Smooth muscle cell (in vitro differentiated cells): ENCODE measurements around the gene FOXI1. TPM values are rescaled to one million over a fixed set of nuclear protein-coding genes. Genes with fewer than 3 reads are reported as not detected.

Source experiments
- DNase-seq: peaks from one replicate; lab custom pipeline; 2025; ENCODE audit not compliant: unreplicated experiment; lab: John Stamatoyannopoulos, UW
- H2AFZ ChIP-seq: fragments of 200-600 bp; sonication (generic); 2 replicates; pipeline ENCODE4 v1.6.0; 2016; ENCODE audit warnings: antibody characterized with exemption, low read depth, mild to moderate bottlenecking
- H3F3A ChIP-seq: fragments of 200-600 bp; sonication (generic); 2 replicates; pipeline ENCODE4 v1.6.0; 2017; ENCODE audit warnings: antibody characterized with exemption, low read depth
- H3K27ac ChIP-seq: fragments of 200-600 bp; sonication (generic); 2 replicates; pipeline ENCODE4 v1.5.1; 2016; ENCODE audit warnings: low read depth, mild to moderate bottlenecking
- H3K27me3 ChIP-seq: fragments of 200-600 bp; sonication (generic); 2 replicates; pipeline ENCODE4 v1.6.1; 2016; ENCODE audit warnings: low read depth, mild to moderate bottlenecking
- H3K36me3 ChIP-seq: fragments of 200-600 bp; sonication (generic); 2 replicates; pipeline ENCODE4 v1.5.1; 2016; ENCODE audit warnings: low read depth
- H3K4me1 ChIP-seq: fragments of 200-600 bp; sonication (generic); 2 replicates; pipeline ENCODE4 v1.5.1; 2016; ENCODE audit warnings: low read depth
- H3K4me2 ChIP-seq: fragments of 200-600 bp; sonication (generic); 2 replicates; pipeline ENCODE4 v1.6.0; 2016; ENCODE audit warnings: mild to moderate bottlenecking
- H3K4me3 ChIP-seq: fragments of 200-600 bp; sonication (generic); 2 replicates; pipeline ENCODE4 v1.5.1; 2016; ENCODE audit warnings: mild to moderate bottlenecking
- H3K79me2 ChIP-seq: fragments of 200-600 bp; sonication (generic); 2 replicates; pipeline ENCODE4 v1.6.0; 2016; ENCODE audit warnings: low read depth, mild to moderate bottlenecking
- H3K9ac ChIP-seq: fragments of 200-600 bp; sonication (generic); 2 replicates; pipeline ENCODE4 v1.6.0; 2016; ENCODE audit warnings: low read depth
- H3K9me3 ChIP-seq: fragments of 200-600 bp; sonication (generic); replicated peaks from 2 replicates; pipeline ENCODE4 v1.5.1; 2016; ENCODE audit warnings: low read depth
- H4K20me1 ChIP-seq: fragments of 200-600 bp; sonication (generic); 2 replicates; pipeline ENCODE4 v1.6.0; 2016; ENCODE audit warnings: low read depth
- CTCF ChIP-seq: fragments of 200-600 bp; sonication (generic); IDR thresholded peaks from 2 replicates; pipeline ENCODE4 v1.5.1; 2017; ENCODE audit warnings: borderline replicate concordance, mild to moderate bottlenecking, antibody characterized with exemption; ENCODE audit not compliant: insufficient read depth, poor library complexity, severe bottlenecking
- WGBS: methylation state at CpG from one replicate; pipeline ENCODE4 v1.1.7; 2016; ENCODE audit warnings: low lambda C conversion rate; 5-methylcytosine and 5-hydroxymethylcytosine counted together
- polyA plus RNA-seq: library from polyadenylated mRNA; unstranded; fragments of >200 nt; fragmentation: Nextera tagmentation; extraction: Ambion mirVana; gene quantifications from 2 replicates; pipeline ENCODE4 v1.2.1, GENCODE V29; 2016
- total RNA-seq: library from RNA; depleted of rRNA; stranded (reverse); fragments of >200 nt; gene quantifications from 2 replicates; pipeline ENCODE4 v1.2.3, GENCODE V29; 2014

FOXI1 gene
- total and polyA plus RNA-seq, 2 experiments from 2014 or later: not detected

- no peaks in the 10 kb centered on the region for H3F3A ChIP-seq
- H3K9ac ChIP-seq: no peak overlapping the region
- no peak overlapping the region for H2AFZ ChIP-seq
- 84% methylated on average over 7 of the region's 7 CpGs for WGBS
- no peak for TF ChIP-seq CTCF
- H3K27me3 ChIP-seq: peaks cover 11% of the 10 kb centered on the region
- H3K36me3 ChIP-seq: no peaks in the 10 kb centered on the region
- no peak for DNase-seq
- no peak overlapping the region for H3K4me3 ChIP-seq
- H4K20me1 ChIP-seq: no peaks in the 10 kb centered on the region
- H3K27ac ChIP-seq: no peak overlapping the region
- no peaks in the 10 kb centered on the region for H3K79me2 ChIP-seq
- no peaks in the 10 kb centered on the region for H3K9me3 ChIP-seq
- peaks cover 3% of the 10 kb centered on the region for H3K4me1 ChIP-seq
- H3K4me2 ChIP-seq: no peak overlapping the region
Measured at GRCh38 chr5:170109059-170110031, 3.6 kb downstream of the FOXI1 start.

GRCh38 chr5:170110403-170111087, 4.8 kb downstream of the FOXI1 start:
- TF ChIP-seq CTCF: no peak
- Histone ChIP-seq H3K4me2 (no peak overlapping the region), H3F3A (no peaks in the 10 kb centered on the region), H3K79me2 (no peaks in the 10 kb centered on the region), H3K27me3 (peaks cover 9% of the 10 kb centered on the region), H3K4me1 (peaks cover 3% of the 10 kb centered on the region), H3K36me3 (no peaks in the 10 kb centered on the region), H3K27ac (no peak overlapping the region), H3K4me3 (no peak overlapping the region), H3K9ac (no peak overlapping the region), H4K20me1 (no peaks in the 10 kb centered on the region), H2AFZ (no peak overlapping the region), H3K9me3 (no peaks in the 10 kb centered on the region)
- 75% methylated on average over 3 of the region's 3 CpGs for WGBS
- no peak for DNase-seq

- Histone ChIP-seq H4K20me1 (no peaks in the 10 kb centered on the region), H3K9ac (no peak overlapping the region), H3K36me3 (no peaks in the 10 kb centered on the region), H3F3A (no peaks in the 10 kb centered on the region), H3K27ac (no peak overlapping the region), H3K9me3 (no peaks in the 10 kb centered on the region), H3K27me3 (peaks cover 9% of the 10 kb centered on the region), H2AFZ (no peak overlapping the region), H3K79me2 (no peaks in the 10 kb centered on the region), H3K4me2 (no peak overlapping the region), H3K4me3 (no peak overlapping the region), H3K4me1 (peaks cover 3% of the 10 kb centered on the region)
- no peak for TF ChIP-seq CTCF
- 67% methylated on average over 8 of the region's 8 CpGs for WGBS
- no peak for DNase-seq
Measured at GRCh38 chr5:170111088-170111785, 5.5 kb downstream of the FOXI1 start.
